ENCODE measurements around the gene CMTM6. TPM values are rescaled to one million over a fixed set of nuclear protein-coding genes. Genes with fewer than 3 reads are reported as not detected.
A peak's percentile ranks its signal among the peaks of the same experiment; 100 is the strongest.

CMTM6 gene
- total and polyA plus RNA-seq, 5 donors from 2014 or later, result 46.1 to 102 (median 74.1) TPM

DNA sequence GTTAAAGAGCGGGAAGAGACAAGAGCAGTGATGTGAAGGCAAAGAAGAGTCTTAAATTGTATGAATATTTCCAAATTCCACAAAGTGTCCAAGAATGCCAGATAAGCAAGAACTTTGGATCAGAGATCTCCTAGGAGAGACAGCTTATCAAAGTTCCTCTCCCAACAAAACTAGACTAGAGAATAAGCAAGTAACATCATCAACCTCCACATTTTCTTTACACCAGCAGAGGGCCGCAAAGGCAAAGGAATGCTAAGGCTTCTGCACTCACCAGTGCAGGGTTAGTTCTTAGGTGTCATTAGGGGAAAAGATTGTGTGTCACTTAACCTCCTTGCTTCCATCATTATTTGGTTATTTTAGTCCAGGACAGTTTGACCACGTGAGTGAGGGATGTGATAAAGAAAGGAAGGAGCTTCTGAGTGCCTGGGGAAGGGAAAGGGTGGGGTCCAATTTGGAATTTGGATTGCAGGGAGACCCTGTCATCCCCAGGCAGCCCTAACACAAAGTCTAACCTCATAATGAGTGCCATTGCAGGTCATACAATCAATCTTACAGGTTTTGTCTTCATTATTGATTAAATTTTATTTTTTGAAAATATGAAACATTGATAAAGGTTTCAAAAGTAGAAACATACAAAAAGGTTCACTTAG lies 7.5 kb upstream of the CMTM6 start:
- no peaks in the 10 kb centered on the region for H3K9me3 Mint-ChIP-seq
- H3K27me3 ChIP-seq (ENCODE audit: control insufficient read depth, insufficient read depth, low read length), result no peaks in the 10 kb centered on the region
- H3K4me3 ChIP-seq (ENCODE audit: low read depth, low read length), result no peak overlapping the region
- no peaks in the 10 kb centered on the region for H3K9me3 ChIP-seq (ENCODE audit: control insufficient read depth in 2 of 2, low read length in 2 of 2)
- peak overlapping the region in 1 of 4 donors; percentile 0 for H3K4me3 Mint-ChIP-seq
- no peaks in the 10 kb centered on the region for H3K4me1 ChIP-seq (ENCODE audit: control insufficient read depth, insufficient read depth, low read length, poor library complexity, severe bottlenecking)
- peak; percentile 88 to 91 for ATAC-seq (ENCODE audit: low read depth in 2 of 2)
- H3K36me3 Mint-ChIP-seq, result peaks cover 4% of the 10 kb centered on the region
- H3K4me1 Mint-ChIP-seq, result peaks cover 0 to 10% (median 3%) of the 10 kb centered on the region in 4 donors
- no peak overlapping the region for H3K27ac ChIP-seq (ENCODE audit: insufficient read depth, low read length, poor library complexity, severe bottlenecking)
- H3K27me3 Mint-ChIP-seq, result no peaks in the 10 kb centered on the region
- peak; percentile 47 to 81 (median 64) for DNase-seq
- peak overlapping the region in 1 of 3 donors; percentile 2 for H3K27ac Mint-ChIP-seq
- H3K36me3 ChIP-seq (ENCODE audit: control insufficient read depth, insufficient read depth, low read length), result no peaks in the 10 kb centered on the region

- Mint-ChIP-seq H3K36me3 (no peaks in the 10 kb centered on the region), H3K27me3 (no peaks in the 10 kb centered on the region), H3K4me1 (peaks cover 0 to 5% (median 1%) of the 10 kb centered on the region in 4 donors), H3K27ac (no peak overlapping the region), H3K4me3 (no peak overlapping the region), H3K9me3 (no peaks in the 10 kb centered on the region)
- no peak overlapping the region for H3K4me3 ChIP-seq (ENCODE audit: low read depth, low read length)
- no peaks in the 10 kb centered on the region for H3K36me3 ChIP-seq (ENCODE audit: control insufficient read depth, insufficient read depth, low read length)
- ATAC-seq (ENCODE audit: low read depth in 2 of 2) (no peak), DNase-seq (no peak)
- H3K27me3 ChIP-seq (ENCODE audit: control insufficient read depth, insufficient read depth, low read length), result no peaks in the 10 kb centered on the region
- no peaks in the 10 kb centered on the region for H3K9me3 ChIP-seq (ENCODE audit: control insufficient read depth in 2 of 2, low read length in 2 of 2)
- H3K4me1 ChIP-seq (ENCODE audit: control insufficient read depth, insufficient read depth, low read length, poor library complexity, severe bottlenecking), result no peaks in the 10 kb centered on the region
- H3K27ac ChIP-seq (ENCODE audit: insufficient read depth, low read length, poor library complexity, severe bottlenecking), result no peak overlapping the region
Measured at GRCh38 chr3:32508711-32509110, 6.1 kb upstream of the CMTM6 start.

DNA sequence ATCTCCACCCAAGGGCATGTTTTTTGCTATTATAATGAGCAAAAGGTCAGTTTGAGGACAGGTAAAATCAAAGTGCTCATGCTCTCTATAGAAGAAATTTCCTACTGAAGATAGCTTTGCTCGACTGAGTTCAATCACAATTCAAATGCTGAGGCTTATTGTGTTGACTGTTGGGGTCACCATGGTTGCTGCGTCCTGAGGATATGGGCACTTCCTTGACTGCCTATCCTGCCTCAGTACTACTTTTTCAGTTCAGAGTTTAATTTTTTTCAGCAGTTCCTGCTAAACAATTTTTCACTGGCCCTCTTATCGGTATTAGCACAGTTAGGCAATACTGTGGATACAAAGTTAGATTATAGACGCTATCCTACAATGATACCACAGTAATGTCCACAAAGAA lies 3.8 kb upstream of the CMTM6 start:
- Mint-ChIP-seq H3K27ac (no peak overlapping the region), H3K4me1 (peaks cover 6 to 16% (median 9%) of the 10 kb centered on the region in 4 donors), H3K36me3 (no peaks in the 10 kb centered on the region), H3K9me3 (no peaks in the 10 kb centered on the region), H3K4me3 (no peak overlapping the region), H3K27me3 (peaks cover 4% of the 10 kb centered on the region)
- Histone ChIP-seq H3K4me1 (ENCODE audit: control insufficient read depth, insufficient read depth, low read length, poor library complexity, severe bottlenecking) (peaks cover 14% of the 10 kb centered on the region), H3K27ac (ENCODE audit: insufficient read depth, low read length, poor library complexity, severe bottlenecking) (no peak overlapping the region), H3K27me3 (ENCODE audit: control insufficient read depth, insufficient read depth, low read length) (no peaks in the 10 kb centered on the region), H3K9me3 (ENCODE audit: control insufficient read depth in 2 of 2, low read length in 2 of 2) (no peaks in the 10 kb centered on the region), H3K36me3 (ENCODE audit: control insufficient read depth, insufficient read depth, low read length) (no peaks in the 10 kb centered on the region), H3K4me3 (ENCODE audit: low read depth, low read length) (no peak overlapping the region)
- no peak for DNase-seq
- ATAC-seq (ENCODE audit: low read depth in 2 of 2), result no peak

DNA sequence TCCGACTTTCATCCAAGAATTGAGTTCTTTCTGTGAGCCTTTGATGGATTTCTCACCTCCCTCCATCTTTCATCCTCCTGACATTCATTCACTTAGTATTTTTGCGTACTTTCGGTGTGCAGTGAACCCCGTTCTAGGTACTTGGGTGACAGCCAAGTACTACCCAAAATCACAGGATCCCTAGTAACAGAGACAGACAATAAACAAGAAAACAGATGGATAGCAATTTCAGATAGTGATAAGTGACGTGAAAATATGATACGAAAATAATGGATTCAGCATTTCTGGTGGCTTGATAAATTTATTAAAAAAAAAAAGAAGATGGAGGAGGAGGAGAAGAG lies 264 bp upstream of the CMTM6 start:
- H3K4me1 ChIP-seq (ENCODE audit: control insufficient read depth, insufficient read depth, low read length, poor library complexity, severe bottlenecking), result peaks cover 37% of the 10 kb centered on the region
- peak overlapping the region; percentile 97 for H3K27ac ChIP-seq (ENCODE audit: insufficient read depth, low read length, poor library complexity, severe bottlenecking)
- peak overlapping the region; percentile 88 for H3K4me3 ChIP-seq (ENCODE audit: low read depth, low read length)
- DNase-seq (no peak), ATAC-seq (ENCODE audit: low read depth in 2 of 2) (no peak)
- Mint-ChIP-seq H3K27me3 (peaks cover 4% of the 10 kb centered on the region), H3K4me3 (peak overlapping the region; percentile 93 to 100 (median 96)), H3K9me3 (peaks cover 0 to 1% (median 0%) of the 10 kb centered on the region in 7 donors), H3K27ac (peak overlapping the region; percentile 90 to 99 (median 98)), H3K36me3 (peaks cover 8% of the 10 kb centered on the region), H3K4me1 (peaks cover 22 to 47% (median 37%) of the 10 kb centered on the region in 4 donors)
- peaks cover 4% of the 10 kb centered on the region for H3K36me3 ChIP-seq (ENCODE audit: control insufficient read depth, insufficient read depth, low read length)
- H3K9me3 ChIP-seq (ENCODE audit: control insufficient read depth in 2 of 2, low read length in 2 of 2), result no peaks in the 10 kb centered on the region
- H3K27me3 ChIP-seq (ENCODE audit: control insufficient read depth, insufficient read depth, low read length), result no peaks in the 10 kb centered on the region

GRCh38 chr3:32501783-32502117 lies 902 bp downstream of the CMTM6 start:
- peak overlapping the region; percentile 93 to 100 (median 96) for H3K4me3 Mint-ChIP-seq

GRCh38 chr3:32500880-32501782 lies 1.5 kb downstream of the CMTM6 start:
- Mint-ChIP-seq H3K4me1 (peaks cover 28 to 55% (median 46%) of the 10 kb centered on the region in 4 donors), H3K4me3 (peak overlapping the region; percentile 93 to 100 (median 96)), H3K27ac (peak overlapping the region; percentile 90 to 98 (median 93)), H3K27me3 (peaks cover 4% of the 10 kb centered on the region), H3K36me3 (peaks cover 15% of the 10 kb centered on the region), H3K9me3 (peaks cover 0 to 1% (median 0%) of the 10 kb centered on the region in 7 donors)
- DNase-seq (peak in 1 of 3 donors; percentile 76), ATAC-seq (ENCODE audit: low read depth in 2 of 2) (peak; percentile 20 to 26)
- Histone ChIP-seq H3K4me1 (ENCODE audit: control insufficient read depth, insufficient read depth, low read length, poor library complexity, severe bottlenecking) (peaks cover 42% of the 10 kb centered on the region), H3K4me3 (ENCODE audit: low read depth, low read length) (peak overlapping the region; percentile 98), H3K36me3 (ENCODE audit: control insufficient read depth, insufficient read depth, low read length) (peaks cover 9% of the 10 kb centered on the region), H3K27ac (ENCODE audit: insufficient read depth, low read length, poor library complexity, severe bottlenecking) (peak overlapping the region; percentile 97), H3K9me3 (ENCODE audit: control insufficient read depth in 2 of 2, low read length in 2 of 2) (no peaks in the 10 kb centered on the region), H3K27me3 (ENCODE audit: control insufficient read depth, insufficient read depth, low read length) (no peaks in the 10 kb centered on the region)

More at GRCh38 chr3:32501783-32502117, 902 bp downstream of the CMTM6 start:
- Histone ChIP-seq H3K27ac (ENCODE audit: insufficient read depth, low read length, poor library complexity, severe bottlenecking) (peak overlapping the region; percentile 97), H3K36me3 (ENCODE audit: control insufficient read depth, insufficient read depth, low read length) (peaks cover 5% of the 10 kb centered on the region), H3K27me3 (ENCODE audit: control insufficient read depth, insufficient read depth, low read length) (no peaks in the 10 kb centered on the region), H3K4me3 (ENCODE audit: low read depth, low read length) (peak overlapping the region; percentile 98), H3K9me3 (ENCODE audit: control insufficient read depth in 2 of 2, low read length in 2 of 2) (no peaks in the 10 kb centered on the region), H3K4me1 (ENCODE audit: control insufficient read depth, insufficient read depth, low read length, poor library complexity, severe bottlenecking) (peaks cover 38% of the 10 kb centered on the region)
- peaks cover 10% of the 10 kb centered on the region for H3K36me3 Mint-ChIP-seq
- peaks cover 24 to 49% (median 39%) of the 10 kb centered on the region in 4 donors for H3K4me1 Mint-ChIP-seq
- peaks cover 0 to 1% (median 0%) of the 10 kb centered on the region in 7 donors for H3K9me3 Mint-ChIP-seq
- peak; percentile 10 to 12 for ATAC-seq (ENCODE audit: low read depth in 2 of 2)
- DNase-seq, result no peak
- peak overlapping the region; percentile 90 to 98 (median 93) for H3K27ac Mint-ChIP-seq
- peaks cover 4% of the 10 kb centered on the region for H3K27me3 Mint-ChIP-seq

- Mint-ChIP-seq H3K27ac (peak overlapping the region in 2 of 3 donors; percentile 65 to 74), H3K4me1 (peaks cover 32 to 63% (median 52%) of the 10 kb centered on the region in 4 donors), H3K36me3 (peaks cover 18% of the 10 kb centered on the region), H3K9me3 (peaks cover 0 to 1% (median 0%) of the 10 kb centered on the region in 7 donors), H3K27me3 (peaks cover 4% of the 10 kb centered on the region), H3K4me3 (peak overlapping the region; percentile 93 to 100 (median 96))
- H3K27ac ChIP-seq (ENCODE audit: insufficient read depth, low read length, poor library complexity, severe bottlenecking), result peak overlapping the region; percentile 45
- peaks cover 11% of the 10 kb centered on the region for H3K36me3 ChIP-seq (ENCODE audit: control insufficient read depth, insufficient read depth, low read length)
- H3K9me3 ChIP-seq (ENCODE audit: control insufficient read depth in 2 of 2, low read length in 2 of 2), result no peaks in the 10 kb centered on the region
- no peaks in the 10 kb centered on the region for H3K27me3 ChIP-seq (ENCODE audit: control insufficient read depth, insufficient read depth, low read length)
- H3K4me1 ChIP-seq (ENCODE audit: control insufficient read depth, insufficient read depth, low read length, poor library complexity, severe bottlenecking), result peaks cover 43% of the 10 kb centered on the region
- H3K4me3 ChIP-seq (ENCODE audit: low read depth, low read length), result peak overlapping the region; percentile 71
- DNase-seq (no peak), ATAC-seq (ENCODE audit: low read depth in 2 of 2) (no peak)
Measured at GRCh38 chr3:32500231-32500630, 2.4 kb downstream of the CMTM6 start.

Measured in CD4-positive, CD25-positive, alpha-beta regulatory T cell (primary cell).